Endothelial cell of umbilical vein (primary cell): Measurements from ENCODE around the gene BMPR1A. TPM values are rescaled to one million over a fixed set of nuclear protein-coding genes. Genes with fewer than 3 reads are reported as not detected.

Source experiments
- BruUV-seq: library from RNA; stranded (reverse); fragments of 400-500 nt; replicated peaks from 2 replicates; lab custom pipeline; 2021; lab: Mats Ljungman, UMichigan
- CTCF ChIA-PET: fragments of 300-600, 350-600 bp; sonication (Branson Sonifier 250); formaldehyde crosslinking; loops from one replicate; lab custom pipeline; 2021; ENCODE audit warnings: antibody characterized with exemption, inconsistent platforms; lab: Charles Lee
- POLR2A ChIA-PET: fragments of 300-600, 350-600 bp; sonication (Branson Sonifier 250); formaldehyde crosslinking; loops from one replicate; lab custom pipeline; 2021; ENCODE audit warnings: antibody characterized with exemption, inconsistent platforms; lab: Charles Lee
- DNase-seq: peaks from one replicate; pipeline ENCODE4 v3.0.0-alpha.2; 2011; ENCODE audit warnings: low read depth, low spot score
- FAIRE-seq: peaks from 2 replicates; lab custom pipeline; 2011; peaks lifted over from hg19 to GRCh38; lab: Jason Lieb, UNC
- H2AFZ ChIP-seq: 2 replicates; pipeline ENCODE4 v1.6.0; 2012; ENCODE audit warnings: low read depth, low read length, control low read depth, inconsistent platforms
- H3K27ac ChIP-seq: 2 replicates; pipeline ENCODE4 v1.5.1; 2011; ENCODE audit warnings: low read depth, mild to moderate bottlenecking, control low read depth, low read length, moderate library complexity; ENCODE audit not compliant: insufficient read depth
- H3K27me3 ChIP-seq, 2 experiments: 2 replicates each; pipeline versions ENCODE4 v1.6.0 to v1.6.1; 2011; ENCODE audit warnings: low read length in 2 of 2, mixed read lengths in 1 of 2; ENCODE audit not compliant: control insufficient read depth in 2 of 2, insufficient read depth in 2 of 2
- H3K36me3 ChIP-seq, 2 experiments: 2 replicates in 1 of 2; 3 replicates in 1 of 2; pipeline ENCODE4 v1.5.1; 2011; ENCODE audit warnings: low read length in 2 of 2, mild to moderate bottlenecking in 1 of 2, moderate library complexity in 1 of 2; ENCODE audit not compliant: control insufficient read depth in 2 of 2, insufficient read depth in 2 of 2; ENCODE audit errors: extremely low read depth in 1 of 2
- H3K4me1 ChIP-seq: 3 replicates; pipeline ENCODE4 v1.5.1; 2011; ENCODE audit warnings: mild to moderate bottlenecking, low read length; ENCODE audit not compliant: control insufficient read depth, insufficient read depth; ENCODE audit errors: extremely low read depth
- H3K4me2 ChIP-seq: 2 replicates; pipeline ENCODE4 v1.6.1; 2011; ENCODE audit warnings: low read length, control low read depth, mixed read lengths; ENCODE audit not compliant: insufficient read depth
- H3K4me3 ChIP-seq, 3 experiments: fragments of 200-600 bp in 1 of 3; sonication (generic), shearing (Covaris generic) in 1 of 3; replicated peaks in 1 of 3; 2 replicates each; pipeline ENCODE4 v1.5.1; 2011 to 2016; ENCODE audit warnings: control low read depth in 3 of 3, low read length in 3 of 3, mild to moderate bottlenecking in 2 of 3, inconsistent platforms in 1 of 3, low read depth in 1 of 3, moderate library complexity in 1 of 3; ENCODE audit not compliant: insufficient read depth in 1 of 3
- H3K79me2 ChIP-seq: 2 replicates; pipeline ENCODE4 v1.6.0; 2012; ENCODE audit warnings: low read length, inconsistent platforms; ENCODE audit not compliant: control insufficient read depth, insufficient read depth
- H3K9ac ChIP-seq: replicated peaks from 2 replicates; pipeline ENCODE3; 2011; ENCODE audit warnings: low read length, control low read depth; ENCODE audit not compliant: insufficient read depth; ENCODE audit errors: extremely low read depth
- H3K9me1 ChIP-seq: replicated peaks from 3 replicates; pipeline ENCODE4 v1.6.0; 2011; ENCODE audit warnings: mild to moderate bottlenecking, low read length; ENCODE audit not compliant: control insufficient read depth, insufficient read depth; ENCODE audit errors: extremely low read depth
- H3K9me3 ChIP-seq: replicated peaks from 2 replicates; pipeline ENCODE4 v1.5.1; 2012; ENCODE audit warnings: low read length, inconsistent platforms; ENCODE audit not compliant: control insufficient read depth, insufficient read depth
- H4K20me1 ChIP-seq: replicated peaks from 2 replicates; pipeline ENCODE3; 2011; ENCODE audit warnings: mild to moderate bottlenecking, low read length; ENCODE audit not compliant: control insufficient read depth, insufficient read depth; ENCODE audit errors: extremely low read depth
- CTCF ChIP-seq, 2 donors: IDR thresholded peaks; 1 replicate in 1 of 2; 2 replicates in 1 of 2; pipeline ENCODE4 v1.5.1; 2011; ENCODE audit warnings: low read length in 2 of 2, mild to moderate bottlenecking in 2 of 2, moderate library complexity in 2 of 2, control low read depth in 1 of 2, inconsistent platforms in 1 of 2, low read depth in 1 of 2; ENCODE audit not compliant: insufficient read depth in 1 of 2; ENCODE audit errors: extremely low read depth in 1 of 2
- EZH2 ChIP-seq: IDR thresholded peaks from 2 replicates; pipeline ENCODE4 v1.6.1; 2012; ENCODE audit warnings: borderline replicate concordance, low read depth, mild to moderate bottlenecking, moderate library complexity, low read length, inconsistent platforms; ENCODE audit not compliant: severe bottlenecking
- FOS ChIP-seq: IDR thresholded peaks from 2 replicates; pipeline ENCODE4 v1.6.1; 2011; ENCODE audit warnings: mild to moderate bottlenecking, low read length, moderate library complexity, borderline replicate concordance; ENCODE audit not compliant: insufficient read depth
- GATA2 ChIP-seq: IDR thresholded peaks from 2 replicates; pipeline ENCODE4 v1.7.0; 2011; ENCODE audit warnings: low read depth, mild to moderate bottlenecking, moderate library complexity, mixed read lengths, low read length; ENCODE audit not compliant: insufficient read length, insufficient read depth
- JUN ChIP-seq: IDR thresholded peaks from 2 replicates; pipeline ENCODE4 v1.6.1; 2011; ENCODE audit warnings: borderline replicate concordance, low read depth; ENCODE audit not compliant: insufficient read length, insufficient read depth
- MAX ChIP-seq: IDR thresholded peaks from 2 replicates; pipeline ENCODE4 v1.6.1; 2011; ENCODE audit not compliant: insufficient read depth, insufficient read length
- MYC ChIP-seq: IDR thresholded peaks from one replicate; pipeline ENCODE4 v1.6.1; 2011; ENCODE audit warnings: mild to moderate bottlenecking, low read depth, low read length
- POLR2A ChIP-seq: IDR thresholded peaks from 2 replicates; pipeline ENCODE4 v1.6.1; 2012; ENCODE audit warnings: low read depth, mild to moderate bottlenecking, control low read depth, low read length
- POLR2AphosphoS5 ChIP-seq: IDR thresholded peaks from 2 replicates; pipeline ENCODE4 v1.6.1; 2012; ENCODE audit warnings: low read depth, mild to moderate bottlenecking, control low read depth, low read length, moderate library complexity; ENCODE audit not compliant: insufficient read depth
- dilution Hi-C: fragments of 300-500 bp; cut with MboI; formaldehyde crosslinking; loops from one replicate; pipeline ENCODE4 v1.15.0; 2019; ENCODE audit warnings: low sequenced_read_pairs; ENCODE audit not compliant: extremely low pct_ligation_motif_present
- intact Hi-C: fragments of 100-400 bp; cut with micrococcal nuclease; formaldehyde crosslinking; loops from one replicate; pipeline ENCODE4 v1.10.0; 2022
- polyA plus RNA-seq, 4 experiments: library from polyadenylated mRNA; depleted of rRNA in 3 of 4; stranded (reverse) in 3 of 4; unstranded in 1 of 4; fragments of >200 nt; gene quantifications; 2 replicates each; pipeline versions ENCODE4 v1.2.1 to v1.2.3, GENCODE V29; 2011 to 2012; ENCODE audit warnings: missing spikeins in 1 of 4
- total RNA-seq: library from RNA; stranded (reverse); gene quantifications from 2 replicates; pipeline ENCODE4 v1.2.3, GENCODE V29; 2021

BMPR1A gene
- total and polyA plus RNA-seq, 2 donors (not counting 3 experiments of a cell fraction or from before 2014, with no cell fraction given), result not detected

GRCh38 chr10:86744067-86744725 is 12.2 kb upstream of the BMPR1A start:
- no peaks in the 10 kb centered on the region for H3K9me3 ChIP-seq
- no peak overlapping the region for H3K4me2 ChIP-seq
- H3K79me2 ChIP-seq, result no peaks in the 10 kb centered on the region
- H3K36me3 ChIP-seq, result no peaks in the 10 kb centered on the region
- peaks cover 15% of the 10 kb centered on the region for H4K20me1 ChIP-seq
- H3K9ac ChIP-seq, result no peak overlapping the region
- CTCF ChIA-PET, result interaction anchor here (1.1 to 2.2 kb wide), 3 partner anchors 9 to 13 kb away, joined by 3 to 8 read pairs (median 4); no protein-coding TSS in a partner anchor
- BruUV-seq, result no TSS peak
- TF ChIP-seq EZH2 (no peak), GATA2 (no peak), MAX (no peak), FOS (no peak), MYC (no peak), CTCF (IDR thresholded peaks at IDR 0.05; ENCODE audit: extremely low read depth in 1 of 2, insufficient read depth in 1 of 2, low read depth in 1 of 2, low read length in 2 of 2) (no peak), POLR2A (no peak), POLR2AphosphoS5 (no peak), JUN (no peak)
- intact Hi-C loops, result loop anchor here (2.0 kb wide), 1 partner anchor 17 kb away; no protein-coding TSS in a partner anchor
- no peak overlapping the region for H2AFZ ChIP-seq
- POLR2A ChIA-PET, result no interaction called here
- H3K9me1 ChIP-seq, result no peaks in the 10 kb centered on the region
- no peak overlapping the region for H3K4me3 ChIP-seq
- dilution Hi-C loops, result no loop called here
- FAIRE-seq, result no peak
- DNase-seq, result no peak
- peaks cover 12% of the 10 kb centered on the region for H3K4me1 ChIP-seq
- peaks cover 49 to 75% of the 10 kb centered on the region in 2 experiments for H3K27me3 ChIP-seq
- no peak overlapping the region for H3K27ac ChIP-seq
